MCF 10A (cell line): ENCODE measurements around the gene GTF2H2. TPM values are rescaled to one million over a fixed set of nuclear protein-coding genes. Genes with fewer than 3 reads are reported as not detected.

ENCODE experiments used
- total RNA-seq: library from RNA; stranded (reverse); gene quantifications from 2 replicates; pipeline ENCODE4 v1.2.3, GENCODE V29; 2022

The GTF2H2 gene
- total RNA-seq, 1 experiment from 2014 or later = 19.4 TPM

Other genes with a start within 250 kb of the GTF2H2 start
- 0.93 and 1.9 TPM in 2 replicates for gene SERF1A, start 167.0 kb downstream of the GTF2H2 start, total RNA-seq
- gene SMN1, start 142.6 kb downstream of the GTF2H2 start, total RNA-seq = 55.5 and 55.8 TPM in 2 replicates
- gene NAIP, start 42.3 kb downstream of the GTF2H2 start, total RNA-seq = 4.0 and 4.1 TPM in 2 replicates